Thoracic aorta (tissue), 2 donors: ENCODE measurements around the gene ABCG8. TPM values are rescaled to one million over a fixed set of nuclear protein-coding genes. Genes with fewer than 3 reads are reported as not detected.

ENCODE experiments used
- ATAC-seq: fragments of 150-250 bp; one replicate; pipeline ENCODE4 v1.8.0; 2017; ENCODE audit warnings: low read depth; ENCODE audit not compliant: insufficient number of reproducible peaks, low FRiP score
- DNase-seq: peaks from one replicate; pipeline ENCODE4 v3.0.0-alpha.2; 2020; ENCODE audit warnings: low spot score
- H3K27ac ChIP-seq, 2 donors: fragments of 200-600 bp; sonication (generic); 1 replicate in 1 of 2; 2 replicates in 1 of 2; pipeline ENCODE4 v1.5.1; 2016; ENCODE audit warnings: mild to moderate bottlenecking in 2 of 2, moderate library complexity in 2 of 2
- H3K27me3 ChIP-seq: fragments of 200-600 bp; sonication (generic); replicated peaks from 2 replicates; pipeline ENCODE4 v1.6.0; 2016; ENCODE audit warnings: mild to moderate bottlenecking; ENCODE audit not compliant: insufficient read depth
- H3K36me3 ChIP-seq: fragments of 200-600 bp; sonication (generic); one replicate; pipeline ENCODE4 v1.5.1; 2016
- H3K4me1 ChIP-seq, 2 donors: fragments of 200-600 bp; sonication (generic); 1 replicate in 1 of 2; 2 replicates in 1 of 2; pipeline versions ENCODE4 v1.5.1 to v1.6.0; 2016; ENCODE audit warnings: low read depth in 2 of 2, mild to moderate bottlenecking in 1 of 2; ENCODE audit not compliant: control insufficient read depth in 1 of 2
- H3K4me3 ChIP-seq: fragments of 200-600 bp; sonication (generic); 2 replicates; pipeline ENCODE4 v1.5.1; 2016; ENCODE audit warnings: mild to moderate bottlenecking
- H3K9me3 ChIP-seq: fragments of 200-600 bp; sonication (generic); 2 replicates; pipeline ENCODE4 v1.5.1; 2016
- total RNA-seq, 2 donors: library from RNA; depleted of rRNA; stranded (reverse); fragments of >200 nt; gene quantifications; one replicate each; pipeline versions ENCODE4 v1.1.0 to v1.2.3, GENCODE V29; 2016
- TF ChIP-seq, protein P1 (sequence below): fragments of 200-600 bp; sonication (generic); IDR thresholded peaks from one replicate; pipeline ENCODE4 v1.5.1; 2019; ENCODE audit warnings: antibody characterized with exemption

The ABCG8 gene
- total RNA-seq, 2 donors from 2014 or later: not detected

DNA sequence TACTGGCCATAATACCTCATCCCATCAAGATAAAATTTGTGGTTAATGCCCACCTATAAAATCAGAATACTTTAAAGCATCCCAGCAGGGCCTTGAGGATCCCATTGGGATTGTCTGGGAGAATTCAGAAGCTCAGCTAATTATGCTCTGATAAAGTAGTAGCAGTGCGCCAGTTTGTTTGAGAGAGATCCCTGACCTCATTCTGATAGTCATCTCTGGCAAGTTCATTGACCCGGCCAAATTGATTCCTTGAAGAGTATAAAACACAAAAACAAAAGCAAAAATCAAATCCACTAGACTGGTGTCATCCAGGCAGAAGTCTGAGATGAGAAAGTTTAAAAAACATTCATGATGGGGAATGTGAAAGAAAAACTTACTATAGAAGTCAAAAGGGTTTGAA lies 14.3 kb upstream of the ABCG8 start:
- DNase-seq: no peak

DNA sequence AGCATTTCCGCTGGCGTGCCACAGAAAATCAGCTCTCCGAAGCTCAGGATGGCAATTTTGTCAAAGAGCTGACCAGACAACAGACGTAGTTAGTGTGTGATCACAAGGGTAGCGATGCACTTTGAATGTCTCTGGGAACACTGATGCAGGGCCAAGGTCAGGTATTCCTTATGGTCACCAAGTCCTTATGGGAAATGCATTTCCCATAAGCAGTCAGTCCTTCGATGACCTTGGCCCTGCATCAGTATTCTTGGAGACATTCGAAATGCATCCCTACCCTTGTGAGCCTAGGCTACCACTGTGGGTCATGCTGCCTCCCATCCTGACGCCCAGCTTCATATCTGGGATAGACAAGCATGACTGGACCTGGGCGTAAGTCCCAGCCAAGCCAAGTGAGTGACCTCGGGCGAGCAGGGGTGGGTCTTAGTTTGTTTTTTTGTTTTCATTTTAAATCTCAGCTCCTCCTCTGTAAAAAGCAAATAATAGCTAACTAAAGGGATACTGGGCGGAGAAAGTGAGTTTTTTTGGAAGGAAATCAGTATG lies 13.7 kb upstream of the ABCG8 start:
- Histone ChIP-seq H3K27me3 (no peaks in the 10 kb centered on the region), H3K4me3 (no peak overlapping the region), H3K27ac (no peak overlapping the region), H3K36me3 (no peaks in the 10 kb centered on the region), H3K4me1 (no peaks in the 10 kb centered on the region), H3K9me3 (no peaks in the 10 kb centered on the region)
- TF ChIP-seq, protein P1, sequence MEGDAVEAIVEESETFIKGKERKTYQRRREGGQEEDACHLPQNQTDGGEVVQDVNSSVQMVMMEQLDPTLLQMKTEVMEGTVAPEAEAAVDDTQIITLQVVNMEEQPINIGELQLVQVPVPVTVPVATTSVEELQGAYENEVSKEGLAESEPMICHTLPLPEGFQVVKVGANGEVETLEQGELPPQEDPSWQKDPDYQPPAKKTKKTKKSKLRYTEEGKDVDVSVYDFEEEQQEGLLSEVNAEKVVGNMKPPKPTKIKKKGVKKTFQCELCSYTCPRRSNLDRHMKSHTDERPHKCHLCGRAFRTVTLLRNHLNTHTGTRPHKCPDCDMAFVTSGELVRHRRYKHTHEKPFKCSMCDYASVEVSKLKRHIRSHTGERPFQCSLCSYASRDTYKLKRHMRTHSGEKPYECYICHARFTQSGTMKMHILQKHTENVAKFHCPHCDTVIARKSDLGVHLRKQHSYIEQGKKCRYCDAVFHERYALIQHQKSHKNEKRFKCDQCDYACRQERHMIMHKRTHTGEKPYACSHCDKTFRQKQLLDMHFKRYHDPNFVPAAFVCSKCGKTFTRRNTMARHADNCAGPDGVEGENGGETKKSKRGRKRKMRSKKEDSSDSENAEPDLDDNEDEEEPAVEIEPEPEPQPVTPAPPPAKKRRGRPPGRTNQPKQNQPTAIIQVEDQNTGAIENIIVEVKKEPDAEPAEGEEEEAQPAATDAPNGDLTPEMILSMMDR: no peak
- ATAC-seq (no peak), DNase-seq (no peak)

More for the DNA sequence above, 14.3 kb upstream of the ABCG8 start:
- Histone ChIP-seq H3K27ac (no peak overlapping the region), H3K4me1 (no peaks in the 10 kb centered on the region), H3K9me3 (no peaks in the 10 kb centered on the region), H3K36me3 (no peaks in the 10 kb centered on the region), H3K4me3 (no peak overlapping the region), H3K27me3 (no peaks in the 10 kb centered on the region)
- TF ChIP-seq, protein P1: no peak
- ATAC-seq: no peak

DNA sequence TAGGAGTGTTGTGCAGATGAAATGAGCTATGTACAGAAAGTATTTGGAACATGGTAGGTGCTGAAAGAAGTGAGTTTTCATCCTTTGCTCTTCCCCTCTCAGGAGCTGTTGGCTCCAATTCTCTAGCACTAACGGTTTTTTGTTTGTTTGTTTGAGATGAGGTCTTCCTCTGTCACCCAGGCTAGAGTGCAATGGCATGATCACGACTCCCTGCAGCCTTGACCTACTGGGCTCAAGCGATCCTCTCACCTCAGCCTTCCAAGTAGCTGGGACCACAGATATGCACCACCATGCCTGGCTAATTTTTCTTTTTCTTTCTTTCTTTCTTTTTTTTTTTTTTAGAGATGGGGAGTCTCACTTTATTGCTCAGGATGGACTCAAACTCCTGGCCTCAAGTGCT lies 12.9 kb upstream of the ABCG8 start:
- TF ChIP-seq, protein P1: no peak
- Histone ChIP-seq H3K4me3 (no peak overlapping the region), H3K9me3 (no peaks in the 10 kb centered on the region), H3K4me1 (no peaks in the 10 kb centered on the region), H3K36me3 (no peaks in the 10 kb centered on the region), H3K27me3 (no peaks in the 10 kb centered on the region), H3K27ac (no peak overlapping the region)
- ATAC-seq (no peak), DNase-seq (no peak)

DNA sequence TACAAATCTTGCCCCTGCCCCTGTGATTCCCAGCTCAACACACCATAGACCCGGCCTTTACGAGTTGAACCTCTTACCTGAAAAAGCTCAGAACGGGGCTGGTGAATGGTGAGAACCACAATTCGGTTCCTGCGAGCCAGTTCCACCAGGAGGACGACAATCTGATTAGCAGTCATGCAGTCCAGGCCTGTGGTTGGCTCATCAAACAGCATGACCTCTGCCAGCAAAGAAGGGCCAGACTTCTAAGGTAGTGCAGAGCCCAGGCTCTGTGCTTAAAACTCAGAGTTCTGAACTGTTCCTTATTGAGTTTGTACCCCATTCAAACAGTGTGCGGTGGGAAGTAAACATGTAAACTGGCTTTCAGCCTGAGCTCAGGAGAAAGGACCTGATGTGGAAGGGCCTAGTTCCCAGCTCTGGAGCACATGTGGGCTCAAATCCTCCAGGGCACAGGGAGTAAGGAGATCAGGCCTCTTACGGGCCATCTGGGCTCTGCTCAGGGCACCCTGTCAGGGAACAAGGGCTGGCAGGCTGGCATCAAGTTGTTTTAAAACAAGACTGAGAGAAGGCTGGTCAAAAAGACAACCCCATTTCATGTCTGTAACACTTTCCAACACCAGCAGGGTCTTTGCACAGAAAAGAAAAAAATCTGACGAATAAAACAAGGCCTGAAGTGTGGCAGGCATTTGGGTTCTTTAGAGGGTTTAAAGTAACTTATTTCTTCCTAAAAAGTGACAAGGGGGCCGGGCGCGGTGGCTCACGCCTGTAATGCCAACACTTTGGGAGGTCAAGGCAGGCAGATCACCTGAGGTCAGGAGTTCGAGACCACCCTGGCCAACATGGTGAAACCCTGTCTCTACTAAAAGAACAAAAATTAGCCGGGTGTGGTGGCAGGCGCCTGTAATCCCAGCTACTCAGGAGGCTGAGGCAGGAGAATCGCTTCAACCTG lies 12.2 kb upstream of the ABCG8 start:
- H3K27ac ChIP-seq: no peak overlapping the region
- no peaks in the 10 kb centered on the region for H3K27me3 ChIP-seq
- H3K36me3 ChIP-seq: no peaks in the 10 kb centered on the region
- ATAC-seq: no peak
- no peak for DNase-seq
- no peaks in the 10 kb centered on the region for H3K9me3 ChIP-seq
- TF ChIP-seq, protein P1: no peak
- H3K4me1 ChIP-seq: no peaks in the 10 kb centered on the region
- H3K4me3 ChIP-seq: no peak overlapping the region

DNA sequence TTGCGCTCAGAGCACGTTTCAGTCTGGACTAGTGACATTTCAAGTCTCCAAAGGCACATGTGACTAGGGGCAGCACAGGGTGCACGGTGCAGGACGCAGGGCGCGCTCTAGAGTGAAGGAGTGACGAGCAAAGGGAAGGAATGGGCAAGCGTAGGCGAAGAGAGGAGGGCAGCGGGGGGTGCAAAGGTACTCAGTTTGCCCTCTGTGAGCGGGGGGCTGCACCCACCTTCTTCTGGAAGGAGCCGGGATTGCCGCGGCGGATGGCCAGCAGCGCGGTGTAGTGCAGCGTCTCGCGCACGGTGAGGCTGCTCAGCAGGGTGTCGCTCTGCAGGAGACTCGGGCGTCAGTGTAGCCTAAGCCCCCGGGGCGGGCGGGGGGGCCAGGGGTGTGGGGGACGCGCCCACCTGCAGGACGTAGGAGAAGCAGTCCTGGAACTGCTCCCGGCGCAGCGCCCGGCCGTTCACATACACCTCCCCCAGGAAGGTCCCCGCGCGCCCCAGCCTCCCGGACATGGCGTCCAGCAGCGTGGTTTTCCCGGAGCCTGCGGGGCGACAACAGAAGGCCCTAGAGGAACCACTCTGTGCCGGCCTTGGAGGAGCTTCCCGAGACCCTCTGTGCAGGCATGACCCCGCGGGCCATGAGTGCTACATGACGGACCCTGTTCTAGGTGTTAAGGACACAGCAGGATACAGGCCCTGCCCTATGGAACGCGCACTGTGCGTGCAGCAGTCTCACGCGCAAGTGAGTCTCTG lies 7.1 kb upstream of the ABCG8 start:
- Histone ChIP-seq H3K36me3 (no peaks in the 10 kb centered on the region), H3K9me3 (no peaks in the 10 kb centered on the region), H3K4me1 (no peaks in the 10 kb centered on the region), H3K27ac (no peak overlapping the region), H3K4me3 (peak overlapping the region; percentile 20), H3K27me3 (no peaks in the 10 kb centered on the region)
- TF ChIP-seq, protein P1: no peak
- DNase-seq (no peak), ATAC-seq (no peak)
